ENCODE data around the gene RNU6-9.
"Not testable (repeated sequence)": the region's sequence is repeated elsewhere in the genome, so short reads cannot be mapped to it uniquely, and the experiment has no call there.

The RNU6-9 gene

DNA sequence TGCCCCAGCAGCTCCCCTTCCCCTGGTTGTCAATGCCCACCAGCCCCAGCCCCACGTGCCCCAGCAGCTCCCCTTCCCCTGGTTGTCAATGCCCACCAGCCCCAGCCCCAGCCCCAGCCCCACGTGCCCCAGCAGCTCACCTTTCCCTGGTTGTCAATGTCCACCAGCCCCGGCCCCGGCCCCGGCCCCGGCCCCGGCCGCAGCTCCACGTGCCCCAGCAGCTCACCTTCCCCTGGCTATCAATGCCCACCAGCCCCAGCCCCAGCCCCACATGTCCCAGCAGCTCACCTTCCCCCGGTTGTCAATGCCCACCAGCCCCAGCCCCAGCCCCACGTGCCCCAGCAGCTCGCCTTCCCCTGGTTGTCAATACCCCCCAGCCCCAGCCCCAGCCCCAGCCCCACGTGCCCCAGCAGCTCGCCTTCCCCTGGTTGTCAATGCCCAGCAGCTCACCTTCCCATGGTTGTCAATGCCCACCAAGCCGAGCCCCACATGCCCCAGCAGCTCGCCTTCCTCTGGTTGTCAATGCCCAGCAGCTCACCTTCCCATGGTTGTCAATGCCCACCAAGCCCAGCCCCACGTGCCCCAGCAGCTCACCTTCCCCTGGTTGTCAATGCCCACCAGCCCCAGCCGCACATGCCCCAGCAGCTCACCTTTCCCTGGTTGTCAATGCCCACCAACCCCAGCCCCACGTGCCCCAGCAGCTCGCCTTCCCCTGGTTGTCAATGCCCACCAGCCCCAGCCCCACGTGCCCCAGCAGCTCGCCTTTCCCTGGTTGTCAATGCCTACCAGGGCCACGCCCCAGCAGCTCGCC lies 14.3 kb upstream of the RNU6-9 start:
- DNase-seq: not testable (repeated sequence)

- DNase-seq: no peak
Observed at GRCh38 chr19:879711-880438, 13.4 kb upstream of the RNU6-9 start.

DNA sequence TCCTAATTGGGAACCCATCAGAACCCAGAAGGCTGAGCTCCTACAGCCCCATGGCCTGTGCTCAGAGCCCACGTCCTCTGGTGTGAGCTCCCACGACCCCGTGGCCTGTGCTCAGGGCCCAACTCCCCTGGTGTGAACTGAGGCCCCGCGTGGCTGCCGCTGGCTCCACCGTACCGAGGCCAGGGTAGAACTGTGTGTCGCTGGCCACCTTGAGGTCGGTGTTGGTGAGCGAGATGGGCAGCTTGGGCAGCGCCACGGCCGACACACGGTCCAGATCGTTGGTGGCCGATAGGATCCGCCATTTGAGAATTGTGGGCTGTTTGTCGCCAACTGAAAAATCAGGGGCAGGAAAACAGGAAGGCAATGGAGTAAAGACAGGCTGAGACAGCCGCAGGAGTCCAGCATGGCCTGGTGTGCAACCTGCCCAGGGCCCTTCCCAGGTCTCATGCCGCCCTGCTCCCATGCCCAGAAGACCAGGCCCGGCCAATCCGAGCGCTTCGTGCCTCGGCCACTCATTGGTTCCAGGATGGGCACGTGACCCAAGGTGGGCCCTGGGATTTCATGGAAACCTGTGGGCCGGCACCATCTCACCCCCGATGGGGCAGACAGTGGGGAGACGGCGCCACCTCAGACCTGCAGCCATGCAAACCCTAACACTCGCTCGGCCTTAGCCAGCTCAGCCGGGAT lies 11.8 kb upstream of the RNU6-9 start:
- no peak for DNase-seq

- no peak for DNase-seq
Observed at GRCh38 chr19:882871-883497, 10.3 kb upstream of the RNU6-9 start.

GRCh38 chr19:883661-884211 lies 9.5 kb upstream of the RNU6-9 start:
- DNase-seq: no peak

DNA sequence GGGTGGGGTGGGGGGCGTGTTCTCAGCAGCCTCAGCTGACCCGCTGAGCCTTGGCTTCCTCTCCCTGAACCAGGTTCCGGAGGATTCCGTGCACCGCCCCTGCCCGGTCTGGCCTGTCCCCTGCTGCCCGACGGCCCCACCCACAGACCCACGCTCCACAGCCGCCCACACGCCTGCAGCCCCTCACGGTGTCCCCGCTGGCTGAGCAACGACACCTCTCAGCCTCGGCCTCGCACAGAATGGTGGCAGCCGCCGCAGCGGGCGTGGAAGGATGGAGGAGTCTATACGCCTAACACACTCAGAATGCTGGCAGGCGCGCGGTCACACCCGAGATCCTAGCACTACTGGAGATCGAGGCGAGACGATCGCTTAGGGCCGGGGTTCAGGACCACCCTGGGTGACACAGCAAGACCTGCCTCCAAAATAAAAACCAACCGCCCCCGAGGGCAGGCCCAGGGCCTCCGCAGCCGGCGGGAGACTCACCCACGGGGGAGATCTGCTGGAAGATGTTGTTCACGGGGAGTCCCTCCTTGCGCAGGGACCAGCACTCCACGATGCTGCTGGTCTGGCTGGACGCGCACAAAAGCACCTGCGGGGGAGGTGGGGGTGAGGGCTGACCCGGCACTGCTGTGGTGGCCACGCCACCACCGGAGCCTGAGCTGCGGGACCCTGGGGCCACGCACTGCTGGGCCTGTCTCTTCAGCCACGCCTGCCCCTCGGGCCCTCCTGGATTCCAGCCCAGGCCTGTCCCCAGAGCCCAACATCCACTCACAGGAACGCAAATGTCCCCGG lies 8.7 kb upstream of the RNU6-9 start:
- no peak for DNase-seq

GRCh38 chr19:885536-886224 lies 7.6 kb upstream of the RNU6-9 start:
- DNase-seq: no peak

- no peak for DNase-seq
Observed at GRCh38 chr19:887072-887471, 6.2 kb upstream of the RNU6-9 start.

DNA sequence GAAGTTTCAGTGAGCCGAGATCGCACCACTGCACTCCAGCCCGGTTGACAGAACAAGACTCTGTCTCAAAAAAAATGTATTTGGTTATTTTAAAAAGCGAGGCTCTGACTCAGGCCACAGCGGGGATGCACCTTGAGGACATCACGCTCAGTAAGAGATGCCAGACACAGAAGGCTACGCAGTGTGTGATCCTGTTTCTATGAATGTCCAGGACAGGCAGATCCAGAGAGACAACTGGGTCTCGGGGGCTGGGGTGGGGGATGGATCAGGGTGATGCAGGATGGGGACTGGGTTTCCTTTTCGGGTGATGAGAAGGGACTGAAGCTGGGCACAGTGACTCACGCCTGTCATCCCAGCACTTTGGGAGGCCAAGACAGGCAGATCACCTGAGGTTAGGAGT lies 5.7 kb upstream of the RNU6-9 start:
- no peak for DNase-seq

DNA sequence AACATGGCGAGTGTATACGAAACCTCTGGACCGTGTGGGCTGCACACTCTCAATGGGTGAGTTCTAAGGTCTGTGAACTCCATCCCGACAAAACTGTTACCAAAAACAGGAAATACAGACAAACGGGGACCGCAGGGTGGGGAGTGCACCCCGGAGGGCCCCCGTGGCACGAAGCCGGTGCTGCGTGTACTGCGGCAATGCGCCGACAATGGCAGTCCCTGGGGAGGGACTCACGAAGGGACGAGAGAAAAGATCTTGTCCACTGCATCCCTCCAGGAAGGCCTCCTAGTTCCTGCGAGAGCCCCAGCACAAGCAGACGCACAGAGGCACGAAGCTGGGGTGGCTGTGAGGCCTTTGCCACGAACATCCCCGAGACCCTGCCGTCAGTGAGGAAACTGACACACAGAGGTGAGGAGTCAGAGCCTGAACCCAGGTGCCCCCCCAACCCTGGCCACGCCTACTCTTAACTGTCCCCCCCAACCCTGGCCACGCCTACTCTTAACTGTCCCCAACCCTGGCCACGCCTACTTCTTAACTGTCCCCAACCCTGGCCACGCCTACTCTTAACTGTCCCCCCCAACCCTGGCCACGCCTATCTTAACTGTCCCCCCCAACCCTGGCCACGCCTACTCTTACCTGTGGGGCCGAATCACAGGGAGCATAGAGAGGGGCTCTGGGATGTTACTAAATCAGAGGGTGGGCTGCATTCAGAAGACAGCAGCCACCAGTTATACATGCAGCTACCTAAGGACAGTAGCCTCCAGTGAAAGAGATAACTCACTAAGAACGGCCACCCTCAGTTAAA lies 4.5 kb upstream of the RNU6-9 start:
- no peak for DNase-seq

DNA sequence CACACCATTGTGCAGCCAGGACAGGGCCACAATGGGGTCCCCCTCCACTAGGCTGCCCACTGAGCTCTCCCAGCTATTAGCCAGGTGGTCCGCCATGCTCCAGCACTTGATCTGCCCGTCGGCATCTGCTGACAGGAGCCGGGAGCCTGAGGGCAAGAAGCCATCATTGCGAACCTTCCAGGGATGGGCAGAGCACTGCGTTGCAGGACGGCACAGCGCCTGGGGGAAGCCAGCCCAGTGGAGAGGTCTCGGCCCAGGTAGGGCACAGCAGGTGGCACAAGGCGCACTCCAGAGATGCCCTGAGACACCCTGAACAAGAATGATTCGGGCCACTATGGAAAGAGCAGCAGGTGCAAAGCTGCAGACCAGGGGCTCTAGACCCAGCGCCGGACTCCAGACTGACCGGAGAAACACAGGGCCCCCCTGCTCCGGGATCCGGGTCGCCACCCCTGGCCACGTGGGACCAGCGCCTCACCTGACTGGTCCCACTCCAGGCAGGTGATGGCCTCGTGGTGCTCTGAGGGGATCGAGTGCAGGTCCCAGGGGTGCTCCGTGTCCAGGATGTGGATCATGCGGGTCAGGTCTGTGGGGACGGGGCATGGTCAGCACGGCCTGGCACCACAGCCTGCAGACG lies 3.5 kb upstream of the RNU6-9 start:
- DNase-seq: no peak

DNA sequence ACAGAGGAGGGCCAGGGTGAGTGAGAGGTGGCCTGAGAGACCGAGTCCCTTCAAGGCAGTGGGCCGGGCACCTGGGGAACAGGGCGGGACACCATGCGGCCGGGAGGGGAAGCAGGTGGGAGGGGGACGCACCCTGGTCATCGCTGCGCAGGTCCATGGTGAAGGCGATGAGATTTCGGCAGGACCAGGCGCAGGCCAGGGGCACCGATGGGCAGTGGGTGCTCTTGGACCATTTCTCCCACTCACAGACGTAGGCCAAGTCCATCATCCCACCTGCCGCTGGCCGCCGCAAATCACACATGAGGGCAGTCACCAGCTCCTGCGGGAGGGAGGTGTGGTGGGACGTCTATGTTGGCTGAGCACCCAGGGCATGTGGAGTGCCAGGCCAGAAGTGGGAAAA lies 2.5 kb upstream of the RNU6-9 start:
- DNase-seq: no peak

- DNase-seq: not testable (repeated sequence)
Observed at GRCh38 chr19:891421-892200, 1.7 kb upstream of the RNU6-9 start.

- DNase-seq: no peak
Observed at GRCh38 chr19:892243-892893, 916 bp upstream of the RNU6-9 start.

- no peak for DNase-seq
Observed at GRCh38 chr19:896434-896833, 3.1 kb downstream of the RNU6-9 start.

- DNase-seq: no peak
Observed at GRCh38 chr19:896999-897398, 3.7 kb downstream of the RNU6-9 start.

GRCh38 chr19:897442-898039 lies 4.3 kb downstream of the RNU6-9 start:
- no peak for DNase-seq

DNA sequence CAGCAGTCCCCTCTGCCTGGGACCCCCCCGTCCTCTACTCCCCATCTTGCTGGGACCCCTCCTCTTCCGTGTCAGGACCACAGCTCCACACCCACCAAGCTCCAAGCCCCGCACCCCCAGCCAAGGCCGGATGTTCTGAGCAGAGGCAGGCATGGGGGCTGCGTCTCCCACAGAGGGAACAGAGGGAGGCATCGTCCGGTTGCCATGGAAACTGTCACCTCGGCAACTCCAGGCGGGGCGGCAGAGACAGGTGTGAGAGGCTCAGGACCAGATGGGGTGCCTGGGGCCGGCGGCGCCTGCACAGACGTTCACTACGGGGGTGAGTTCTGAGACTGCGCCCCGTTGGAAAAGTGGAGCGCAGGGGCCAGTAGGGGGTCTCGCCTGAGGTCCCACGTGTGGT lies 5.4 kb downstream of the RNU6-9 start:
- no peak for DNase-seq
